PC-9 (cell line): ENCODE measurements around the gene DOCK1. TPM values are rescaled to one million over a fixed set of nuclear protein-coding genes. Genes with fewer than 3 reads are reported as not detected.

Experiments
- BruUV-seq: library from RNA; stranded (reverse); fragments of 400-500 nt; replicated peaks from 2 replicates; lab custom pipeline; 2021; lab: Mats Ljungman, UMichigan
- CTCF ChIA-PET: fragments of 300-600 bp; sonication (Branson Sonifier 250); formaldehyde crosslinking; loops from one replicate; lab custom pipeline; 2022; ENCODE audit warnings: antibody characterized with exemption; lab: Charles Lee
- POLR2A ChIA-PET: fragments of 300-600 bp; sonication (Branson Sonifier 250); formaldehyde crosslinking; loops from one replicate; lab custom pipeline; 2022; ENCODE audit warnings: antibody characterized with exemption; ENCODE audit not compliant: unreplicated experiment; lab: Charles Lee
- DNase-seq, 2 experiments: peaks; one replicate each; pipeline versions ENCODE4 v3.0.0 to v3.0.0-alpha.2; 2015 to 2022; ENCODE audit warnings: mixed read lengths in 1 of 2
- H2AFZ ChIP-seq: fragments of 200-600 bp; sonication (generic); 2 replicates; pipeline ENCODE4 v1.8.1; 2017; ENCODE audit warnings: antibody characterized with exemption
- H3F3A ChIP-seq: fragments of 200-600 bp; sonication (generic); 2 replicates; pipeline ENCODE4 v1.8.1; 2017; ENCODE audit warnings: antibody characterized with exemption, mild to moderate bottlenecking, low read depth; ENCODE audit not compliant: insufficient read depth
- H3K27ac ChIP-seq: fragments of 200-600 bp; sonication (generic); 2 replicates; pipeline ENCODE4 v1.6.1; 2016; ENCODE audit warnings: mixed run types
- H3K27me3 ChIP-seq: fragments of 200-600 bp; sonication (generic); 2 replicates; pipeline ENCODE4 v1.6.1; 2016; ENCODE audit warnings: low read depth, mixed run types; ENCODE audit not compliant: insufficient read depth
- H3K36me3 ChIP-seq: fragments of 200-600 bp; sonication (generic); 2 replicates; pipeline ENCODE4 v1.6.1; 2016; ENCODE audit warnings: low read depth, mixed run types
- H3K4me1 ChIP-seq: fragments of 200-600 bp; sonication (generic); replicated peaks from 2 replicates; pipeline ENCODE4 v1.6.1; 2016; ENCODE audit warnings: mixed run types; ENCODE audit not compliant: insufficient read depth
- H3K4me2 ChIP-seq: fragments of 200-600 bp; sonication (generic); 2 replicates; pipeline ENCODE4 v1.6.1; 2017; ENCODE audit warnings: mixed run types
- H3K4me3 ChIP-seq: fragments of 200-600 bp; sonication (generic); 2 replicates; pipeline ENCODE4 v1.6.1; 2016; ENCODE audit warnings: mixed run types
- H3K79me2 ChIP-seq: fragments of 200-600 bp; sonication (generic); 2 replicates; pipeline ENCODE4 v1.6.1; 2017; ENCODE audit warnings: low read depth, mixed run types
- H3K9me2 ChIP-seq: fragments of 200-600 bp; sonication (generic); 2 replicates; pipeline ENCODE4 v1.8.1; 2017; ENCODE audit warnings: mild to moderate bottlenecking; ENCODE audit not compliant: insufficient read depth
- H3K9me3 ChIP-seq: fragments of 200-600 bp; sonication (generic); 2 replicates; pipeline ENCODE4 v1.8.1; 2016; ENCODE audit warnings: low read depth; ENCODE audit not compliant: insufficient read depth
- H4K20me1 ChIP-seq: fragments of 200-600 bp; sonication (generic); 2 replicates; pipeline ENCODE4 v1.8.1; 2017; ENCODE audit not compliant: insufficient read depth
- CTCF ChIP-seq: fragments of 200-600 bp; sonication (generic); conservative IDR thresholded peaks from 2 replicates; pipeline ENCODE4 v1.6.1; 2017; ENCODE audit warnings: mixed run types, antibody characterized with exemption, mild to moderate bottlenecking, moderate library complexity
- EZH2 ChIP-seq: fragments of 200-600 bp; sonication (generic); IDR thresholded peaks from 2 replicates; pipeline ENCODE4 v1.8.0; 2017; ENCODE audit warnings: antibody characterized with exemption, low read depth
- intact Hi-C: fragments of 100-400 bp; cut with micrococcal nuclease; formaldehyde crosslinking; loops from one replicate; pipeline ENCODE4 v1.10.0; 2022; ENCODE audit not compliant: unreplicated experiment
- total RNA-seq: library from RNA; stranded (reverse); gene quantifications from 2 replicates; pipeline ENCODE4 v1.2.3, GENCODE V29; 2021

The DOCK1 gene
- total RNA-seq, 1 experiment from 2014 or later = 24.8 TPM

DNA sequence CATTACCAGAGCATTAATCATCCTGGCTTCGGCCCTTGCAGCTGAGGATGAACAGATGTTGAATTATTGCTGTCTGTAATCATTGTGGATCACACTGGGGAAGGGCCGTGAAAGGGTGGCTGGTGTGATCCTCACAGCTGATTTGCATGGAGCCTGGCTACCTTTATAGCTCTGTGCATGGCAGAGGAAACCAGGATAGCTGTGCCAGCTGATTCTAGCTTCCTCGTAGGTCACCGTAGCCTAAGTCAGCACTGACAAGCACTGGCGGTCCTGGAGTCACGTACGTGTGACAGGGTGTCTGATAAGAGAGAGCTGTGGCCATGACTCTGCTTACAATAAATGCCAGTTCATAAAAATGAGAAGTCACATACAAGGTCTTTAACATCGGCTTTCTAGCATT is 214.7 kb downstream of the DOCK1 start:
- H3K4me1 ChIP-seq = no peaks in the 10 kb centered on the region
- no peak overlapping the region for H3K27ac ChIP-seq
- CTCF ChIA-PET = no interaction called here
- no peaks in the 10 kb centered on the region for H3K9me3 ChIP-seq
- no peaks in the 10 kb centered on the region for H3K36me3 ChIP-seq
- no peak overlapping the region for H3K4me3 ChIP-seq
- intact Hi-C loops = no loop called here
- DNase-seq = no peak
- H3K27me3 ChIP-seq = no peaks in the 10 kb centered on the region
- no TSS peak for BruUV-seq
- no peaks in the 10 kb centered on the region for H3F3A ChIP-seq
- POLR2A ChIA-PET = no interaction called here
- no peak overlapping the region for H3K4me2 ChIP-seq
- H2AFZ ChIP-seq = no peak overlapping the region
- H3K79me2 ChIP-seq = no peaks in the 10 kb centered on the region
- no peak for TF ChIP-seq EZH2
- no peak for TF ChIP-seq CTCF
- 0 out of 2 replicates have a peak, but pooled peaks cover 7% of the 10 kb centered on the region for H4K20me1 ChIP-seq
- H3K9me2 ChIP-seq = no peaks in the 10 kb centered on the region

GRCh38 chr10:127122831-127123230 is 217.6 kb downstream of the DOCK1 start:
- H3K9me2 ChIP-seq = no peaks in the 10 kb centered on the region
- no peaks in the 10 kb centered on the region for H3K4me1 ChIP-seq
- no peak overlapping the region for H3K4me2 ChIP-seq
- no peaks in the 10 kb centered on the region for H3K36me3 ChIP-seq
- H2AFZ ChIP-seq = no peak overlapping the region
- DNase-seq = no peak
- intact Hi-C loops = no loop called here
- no peaks in the 10 kb centered on the region for H3K9me3 ChIP-seq
- no peaks in the 10 kb centered on the region for H4K20me1 ChIP-seq
- H3K27ac ChIP-seq = no peak overlapping the region
- no peaks in the 10 kb centered on the region for H3K79me2 ChIP-seq
- ChIA-PET POLR2A (no interaction called here), CTCF (no interaction called here)
- H3K4me3 ChIP-seq = no peak overlapping the region
- H3F3A ChIP-seq = no peaks in the 10 kb centered on the region
- H3K27me3 ChIP-seq = no peaks in the 10 kb centered on the region
- TF ChIP-seq EZH2 (no peak), CTCF (no peak)
- BruUV-seq = no TSS peak

DNA sequence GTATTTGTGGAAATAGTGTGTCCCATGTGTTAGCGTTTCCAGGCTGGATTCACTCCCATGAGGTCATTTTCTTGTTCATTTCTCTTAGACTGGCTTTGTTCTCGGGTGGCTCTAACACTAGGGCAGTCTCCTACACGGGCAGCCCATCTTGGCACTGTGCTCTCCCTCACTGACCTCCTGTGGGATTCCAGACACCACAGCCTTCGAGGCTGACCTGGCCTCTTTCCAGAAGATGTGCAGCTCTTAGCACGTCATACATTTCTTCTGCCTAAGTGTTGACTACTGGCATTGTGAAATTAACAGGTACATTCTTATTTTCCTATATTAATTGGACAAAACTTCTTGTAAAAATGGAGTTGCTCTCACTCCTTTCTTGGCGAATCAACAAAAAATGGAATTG is 218.4 kb downstream of the DOCK1 start:
- Histone ChIP-seq H3K9me2 (no peaks in the 10 kb centered on the region), H3K4me3 (no peak overlapping the region), H3K4me2 (no peak overlapping the region), H3K27me3 (no peaks in the 10 kb centered on the region), H3K27ac (no peak overlapping the region), H3K79me2 (no peaks in the 10 kb centered on the region), H3F3A (no peaks in the 10 kb centered on the region), H4K20me1 (no peaks in the 10 kb centered on the region), H3K36me3 (no peaks in the 10 kb centered on the region), H2AFZ (no peak overlapping the region), H3K9me3 (no peaks in the 10 kb centered on the region), H3K4me1 (no peaks in the 10 kb centered on the region)
- intact Hi-C loops = no loop called here
- BruUV-seq = no TSS peak
- POLR2A ChIA-PET = no interaction called here
- TF ChIP-seq EZH2 (no peak), CTCF (no peak)
- CTCF ChIA-PET = no interaction called here
- no peak for DNase-seq
